Measurements from ENCODE around the gene NELL2. TPM values are rescaled to one million over a fixed set of nuclear protein-coding genes. Genes with fewer than 3 reads are reported as not detected.

NELL2 gene
- total and polyA plus RNA-seq, 2 experiments from 2014 or later: not detected

GRCh38 chr12:44618946-44619345, 257.2 kb downstream of the NELL2 start:
- H3K4me1 ChIP-seq (ENCODE audit: insufficient read depth): no peaks in the 10 kb centered on the region
- no peaks in the 10 kb centered on the region for H3K36me3 ChIP-seq (ENCODE audit: low read depth)
- H3K79me2 ChIP-seq (ENCODE audit: insufficient read depth): no peaks in the 10 kb centered on the region
- no peak overlapping the region for H3K27ac ChIP-seq
- 27 to 37% methylated on average over 5 of the region's 5 CpGs for WGBS, 2 experiments (ENCODE audit: low coverage in 1 of 2, low lambda C conversion rate in 2 of 2, missing lambda C conversion rate in 2 of 2)
- no peak for TF ChIP-seq EZH2phosphoT487 (IDR thresholded peaks at IDR 0.05; ENCODE audit: insufficient read depth, low read depth)
- no peak for TF ChIP-seq EZH2 (IDR thresholded peaks at IDR 0.05; ENCODE audit: insufficient read depth, poor library complexity, severe bottlenecking)
- no peaks in the 10 kb centered on the region for H3K9me3 ChIP-seq (ENCODE audit: low read depth)
- no peak overlapping the region for H2AFZ ChIP-seq
- no peak for DNase-seq
- H3K27me3 ChIP-seq (replicated peaks; ENCODE audit: insufficient read depth): no peaks in the 10 kb centered on the region
- in situ Hi-C loops (cut with MboI): no loop called here
- no peak overlapping the region for H3K4me2 ChIP-seq (ENCODE audit: unreplicated experiment)
- H3K4me3 ChIP-seq: no peak overlapping the region
- no peaks in the 10 kb centered on the region for H3K9me2 ChIP-seq (ENCODE audit: insufficient read depth)
- H3K9ac ChIP-seq: no peak overlapping the region
- no peaks in the 10 kb centered on the region for H4K20me1 ChIP-seq (ENCODE audit: insufficient read depth)
- H3F3A ChIP-seq (ENCODE audit: insufficient read depth): no peaks in the 10 kb centered on the region

- DNase-seq: no peak
- in situ Hi-C loops (cut with MboI): no loop called here
- WGBS, 2 experiments (ENCODE audit: low coverage in 1 of 2, low lambda C conversion rate in 2 of 2, missing lambda C conversion rate in 2 of 2): 38 to 39% methylated on average over 3 of the region's 3 CpGs
Measured at GRCh38 chr12:44616402-44616801, 259.7 kb downstream of the NELL2 start.

GRCh38 chr12:44611538-44611937, 264.6 kb downstream of the NELL2 start:
- Histone ChIP-seq H3K79me2 (ENCODE audit: insufficient read depth) (no peaks in the 10 kb centered on the region), H3K9me2 (ENCODE audit: insufficient read depth) (no peaks in the 10 kb centered on the region), H3K4me2 (ENCODE audit: unreplicated experiment) (no peak overlapping the region), H3K9ac (no peak overlapping the region), H4K20me1 (ENCODE audit: insufficient read depth) (no peaks in the 10 kb centered on the region), H3K27me3 (replicated peaks; ENCODE audit: insufficient read depth) (no peaks in the 10 kb centered on the region), H3K27ac (no peak overlapping the region), H3K4me3 (no peak overlapping the region), H3K4me1 (ENCODE audit: insufficient read depth) (no peaks in the 10 kb centered on the region), H3F3A (ENCODE audit: insufficient read depth) (no peaks in the 10 kb centered on the region), H2AFZ (no peak overlapping the region), H3K9me3 (ENCODE audit: low read depth) (no peaks in the 10 kb centered on the region), H3K36me3 (ENCODE audit: low read depth) (no peaks in the 10 kb centered on the region)
- TF ChIP-seq EZH2phosphoT487 (IDR thresholded peaks at IDR 0.05; ENCODE audit: insufficient read depth, low read depth): no peak
- no peak for TF ChIP-seq EZH2 (IDR thresholded peaks at IDR 0.05; ENCODE audit: insufficient read depth, poor library complexity, severe bottlenecking)
- in situ Hi-C loops (cut with MboI): no loop called here
- DNase-seq: peak; percentile 1
- WGBS, 2 experiments (ENCODE audit: low coverage in 1 of 2, low lambda C conversion rate in 2 of 2, missing lambda C conversion rate in 2 of 2): 0 to 21% methylated on average over 1 of the region's 1 CpG

More at GRCh38 chr12:44616402-44616801, 259.7 kb downstream of the NELL2 start:
- Histone ChIP-seq H3F3A (ENCODE audit: insufficient read depth) (no peaks in the 10 kb centered on the region), H3K4me2 (ENCODE audit: unreplicated experiment) (no peak overlapping the region), H3K4me3 (no peak overlapping the region), H3K9me3 (ENCODE audit: low read depth) (no peaks in the 10 kb centered on the region), H3K9ac (no peak overlapping the region), H3K4me1 (ENCODE audit: insufficient read depth) (no peaks in the 10 kb centered on the region), H3K27ac (no peak overlapping the region), H3K36me3 (ENCODE audit: low read depth) (no peaks in the 10 kb centered on the region), H4K20me1 (ENCODE audit: insufficient read depth) (no peaks in the 10 kb centered on the region), H2AFZ (no peak overlapping the region), H3K9me2 (ENCODE audit: insufficient read depth) (no peaks in the 10 kb centered on the region), H3K79me2 (ENCODE audit: insufficient read depth) (no peaks in the 10 kb centered on the region), H3K27me3 (replicated peaks; ENCODE audit: insufficient read depth) (no peaks in the 10 kb centered on the region)
- TF ChIP-seq EZH2 (IDR thresholded peaks at IDR 0.05; ENCODE audit: insufficient read depth, poor library complexity, severe bottlenecking): no peak
- no peak for TF ChIP-seq EZH2phosphoT487 (IDR thresholded peaks at IDR 0.05; ENCODE audit: insufficient read depth, low read depth)

- Histone ChIP-seq H3K4me3 (no peak overlapping the region), H3K27ac (no peak overlapping the region), H4K20me1 (ENCODE audit: insufficient read depth) (no peaks in the 10 kb centered on the region), H3K4me1 (ENCODE audit: insufficient read depth) (no peaks in the 10 kb centered on the region), H3F3A (ENCODE audit: insufficient read depth) (no peaks in the 10 kb centered on the region), H3K4me2 (ENCODE audit: unreplicated experiment) (no peak overlapping the region), H3K36me3 (ENCODE audit: low read depth) (no peaks in the 10 kb centered on the region), H3K9ac (no peak overlapping the region), H3K9me2 (ENCODE audit: insufficient read depth) (no peaks in the 10 kb centered on the region), H3K27me3 (replicated peaks; ENCODE audit: insufficient read depth) (no peaks in the 10 kb centered on the region), H3K9me3 (ENCODE audit: low read depth) (no peaks in the 10 kb centered on the region), H2AFZ (no peak overlapping the region), H3K79me2 (ENCODE audit: insufficient read depth) (no peaks in the 10 kb centered on the region)
- in situ Hi-C loops (cut with MboI): no loop called here
- TF ChIP-seq EZH2 (IDR thresholded peaks at IDR 0.05; ENCODE audit: insufficient read depth, poor library complexity, severe bottlenecking) (no peak), EZH2phosphoT487 (IDR thresholded peaks at IDR 0.05; ENCODE audit: insufficient read depth, low read depth) (no peak)
- DNase-seq: no peak
- WGBS, 2 experiments (ENCODE audit: low coverage in 1 of 2, low lambda C conversion rate in 2 of 2, missing lambda C conversion rate in 2 of 2): 15 to 28% methylated on average over 1 of the region's 1 CpG
Measured at GRCh38 chr12:44603701-44604100, 272.4 kb downstream of the NELL2 start.

GRCh38 chr12:44592626-44593025, 283.5 kb downstream of the NELL2 start:
- in situ Hi-C loops (cut with MboI): no loop called here
- Histone ChIP-seq H3K4me3 (no peak overlapping the region), H3K9ac (no peak overlapping the region), H3K4me2 (ENCODE audit: unreplicated experiment) (no peak overlapping the region), H3K9me2 (ENCODE audit: insufficient read depth) (no peaks in the 10 kb centered on the region), H3K27me3 (replicated peaks; ENCODE audit: insufficient read depth) (no peaks in the 10 kb centered on the region; the same call in 1 of the 2 replicates), H3K4me1 (ENCODE audit: insufficient read depth) (no peaks in the 10 kb centered on the region), H3K79me2 (ENCODE audit: insufficient read depth) (no peaks in the 10 kb centered on the region), H3K27ac (no peak overlapping the region), H3K9me3 (ENCODE audit: low read depth) (no peaks in the 10 kb centered on the region), H4K20me1 (ENCODE audit: insufficient read depth) (no peaks in the 10 kb centered on the region), H3F3A (ENCODE audit: insufficient read depth) (no peaks in the 10 kb centered on the region), H2AFZ (no peak overlapping the region), H3K36me3 (ENCODE audit: low read depth) (no peaks in the 10 kb centered on the region)
- no peak for DNase-seq
- TF ChIP-seq EZH2 (IDR thresholded peaks at IDR 0.05; ENCODE audit: insufficient read depth, poor library complexity, severe bottlenecking): no peak
- no peak for TF ChIP-seq EZH2phosphoT487 (IDR thresholded peaks at IDR 0.05; ENCODE audit: insufficient read depth, low read depth)
